22Rv1 (cell line): ENCODE results near the gene ZDBF2.
"Not testable (repeated sequence)": the region's sequence is repeated elsewhere in the genome, so short reads cannot be mapped to it uniquely, and the experiment has no call there.

Experiments used
- H3K27ac ChIP-seq: fragments of 450-650 bp; 2 replicates; pipeline ENCODE4 v1.5.1; 2017
- CTCF ChIP-seq: fragments of 450-650 bp; IDR thresholded peaks from 2 replicates; pipeline ENCODE4 v1.5.1; 2017; ENCODE audit warnings: mild to moderate bottlenecking
- ZFX ChIP-seq: fragments of 450-650 bp; IDR thresholded peaks from 2 replicates; pipeline ENCODE4 v1.6.1; 2017; ENCODE audit warnings: antibody characterized with exemption, borderline replicate concordance

ZDBF2 gene

GRCh38 chr2:206353685-206354084 lies 79.2 kb downstream of the ZDBF2 start:
- TF ChIP-seq CTCF (no peak), ZFX (no peak)
- no peak overlapping the region for H3K27ac ChIP-seq

DNA sequence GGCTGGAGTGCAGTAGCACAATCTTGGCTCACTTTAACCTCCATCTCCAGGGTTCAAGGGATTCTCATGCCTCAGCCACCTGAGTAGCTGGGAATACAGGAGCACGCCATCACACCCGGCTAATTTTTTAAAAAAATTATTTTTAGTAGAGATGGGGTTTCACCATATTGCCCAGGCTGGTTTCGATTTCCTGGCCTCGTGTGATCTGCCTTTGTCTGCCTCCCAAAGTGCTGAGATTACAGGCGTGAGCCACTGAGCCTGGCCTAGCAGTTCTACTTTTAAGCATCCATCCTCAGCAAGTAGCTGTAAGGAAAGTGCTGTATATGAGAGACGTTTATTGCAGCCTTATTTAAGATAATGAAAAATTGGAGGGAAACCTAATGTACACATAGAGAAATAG lies 79.7 kb downstream of the ZDBF2 start:
- no peak overlapping the region for H3K27ac ChIP-seq
- TF ChIP-seq ZFX: no peak
- no peak for TF ChIP-seq CTCF

DNA sequence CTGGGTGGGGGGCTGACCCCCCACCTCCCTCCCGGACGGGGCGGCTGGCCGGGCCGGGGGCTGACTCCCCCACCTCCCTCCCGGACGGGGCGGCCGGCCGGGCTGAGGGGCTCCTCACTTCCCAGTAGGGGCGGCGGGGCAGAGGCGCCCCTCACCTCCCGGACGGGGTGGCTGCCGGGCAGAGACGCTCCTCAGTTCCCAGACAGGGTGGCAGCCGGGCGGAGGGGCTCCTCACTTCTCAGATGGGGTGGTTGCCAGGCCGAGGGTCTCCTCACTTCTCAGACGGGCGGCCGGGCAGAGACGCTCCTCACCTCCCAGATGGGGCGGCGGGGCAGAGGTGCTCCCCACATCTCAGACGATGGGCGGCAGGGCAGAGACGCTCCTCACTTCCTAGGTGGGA lies 82.4 kb downstream of the ZDBF2 start:
- H3K27ac ChIP-seq: not testable (repeated sequence)

GRCh38 chr2:206360840-206361239 lies 86.4 kb downstream of the ZDBF2 start:
- not testable (repeated sequence) for H3K27ac ChIP-seq

DNA sequence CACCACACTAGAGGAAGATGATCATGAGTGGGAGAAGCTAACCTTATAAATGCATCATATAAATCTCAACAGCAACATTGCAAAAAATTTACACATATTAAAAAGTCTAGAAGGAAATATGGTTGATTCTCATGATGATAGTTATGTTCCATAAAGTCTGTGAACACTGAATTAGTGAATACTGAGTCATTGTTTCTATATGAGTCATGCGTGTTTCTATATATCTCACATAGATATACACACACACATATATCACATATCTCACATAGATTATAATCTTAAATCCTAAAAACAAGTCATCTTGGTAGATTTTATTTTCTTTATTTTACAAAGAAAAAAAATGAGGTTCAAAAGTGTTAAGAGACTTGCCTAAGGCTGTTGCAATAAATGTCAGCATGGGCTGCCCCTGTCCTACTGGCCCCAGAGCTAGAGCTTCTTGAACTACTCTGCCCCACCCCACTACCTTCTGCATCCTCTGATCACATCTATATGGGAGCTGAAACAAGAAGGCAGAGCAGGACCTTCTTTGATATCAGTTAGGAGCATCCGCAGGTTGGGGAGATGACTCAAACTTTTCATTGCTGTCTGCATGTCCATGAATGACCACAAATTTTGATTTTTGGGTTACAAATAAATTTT lies 87.1 kb downstream of the ZDBF2 start:
- TF ChIP-seq CTCF: no peak
- no peak for TF ChIP-seq ZFX
- H3K27ac ChIP-seq: no peak overlapping the region
